Loucy (cell line): ENCODE data around the gene AACS.

Source experiments
- H2AFZ ChIP-seq: fragments of 200-600 bp; sonication (generic); 2 replicates; pipeline ENCODE4 v1.6.0; 2016; ENCODE audit warnings: antibody characterized with exemption, mild to moderate bottlenecking, low read length, moderate library complexity
- H3F3A ChIP-seq: fragments of 200-600 bp; 2 replicates; pipeline ENCODE4 v1.6.0; 2016; ENCODE audit warnings: antibody characterized with exemption, low read depth, mild to moderate bottlenecking
- H3K27me3 ChIP-seq: fragments of 200-600 bp; sonication (generic); 2 replicates; pipeline ENCODE4 v1.6.1; 2014; ENCODE audit warnings: low read length, mild to moderate bottlenecking; ENCODE audit not compliant: insufficient read depth, poor library complexity, severe bottlenecking
- H3K36me3 ChIP-seq: fragments of 200-600 bp; sonication (generic); 2 replicates; pipeline ENCODE4 v1.6.1; 2016; ENCODE audit warnings: low read length; ENCODE audit not compliant: insufficient read depth
- H3K4me1 ChIP-seq: fragments of 200-600 bp; sonication (generic); 2 replicates; pipeline ENCODE4 v1.5.1; 2014; ENCODE audit warnings: low read length, mild to moderate bottlenecking; ENCODE audit not compliant: insufficient read depth, poor library complexity, severe bottlenecking
- H3K4me2 ChIP-seq: fragments of 200-600 bp; sonication (generic); 2 replicates; pipeline ENCODE4 v1.6.0; 2014; ENCODE audit warnings: antibody characterized with exemption, low read length, low read depth, mild to moderate bottlenecking; ENCODE audit not compliant: poor library complexity, severe bottlenecking
- H3K4me3 ChIP-seq: fragments of 200-600 bp; sonication (generic); 2 replicates; pipeline ENCODE4 v1.5.1; 2014; ENCODE audit warnings: low read length, mild to moderate bottlenecking, mixed read lengths; ENCODE audit not compliant: poor library complexity, severe bottlenecking
- H3K79me2 ChIP-seq: fragments of 200-600 bp; sonication (generic); 2 replicates; pipeline ENCODE4 v1.6.1; 2014; ENCODE audit warnings: low read length; ENCODE audit not compliant: insufficient read depth
- H3K9ac ChIP-seq: fragments of 200-600 bp; sonication (generic); 2 replicates; pipeline ENCODE4 v1.6.0; 2014; ENCODE audit warnings: mild to moderate bottlenecking, low read depth, low read length, moderate library complexity; ENCODE audit not compliant: poor library complexity, severe bottlenecking
- H3K9me2 ChIP-seq: fragments of 200-600 bp; sonication (generic); replicated peaks from 2 replicates; pipeline ENCODE4 v1.6.1; 2016; ENCODE audit warnings: low read depth, low read length, mixed read lengths
- H3K9me3 ChIP-seq: fragments of 200-600 bp; sonication (generic); 2 replicates; pipeline ENCODE4 v1.6.1; 2014; ENCODE audit warnings: mild to moderate bottlenecking, antibody characterized with exemption, low read length, low read depth; ENCODE audit not compliant: insufficient read depth
- H4K20me1 ChIP-seq: fragments of 200-600 bp; sonication (generic); 2 replicates; pipeline ENCODE4 v1.6.0; 2014; ENCODE audit warnings: antibody characterized with exemption, low read length, mild to moderate bottlenecking; ENCODE audit not compliant: insufficient read depth, poor library complexity, severe bottlenecking
- EZH2phosphoT487 ChIP-seq: fragments of 200-600 bp; IDR thresholded peaks from 2 replicates; pipeline ENCODE4 v1.6.1; 2018; ENCODE audit warnings: antibody characterized with exemption, mild to moderate bottlenecking, moderate library complexity, borderline replicate concordance
- TF ChIP-seq, protein P1 (sequence below): fragments of 200-600 bp; sonication (generic); conservative IDR thresholded peaks from 2 replicates; pipeline ENCODE4 v1.5.1; 2014; ENCODE audit warnings: mild to moderate bottlenecking, antibody characterized with exemption, low read length

Gene AACS

DNA sequence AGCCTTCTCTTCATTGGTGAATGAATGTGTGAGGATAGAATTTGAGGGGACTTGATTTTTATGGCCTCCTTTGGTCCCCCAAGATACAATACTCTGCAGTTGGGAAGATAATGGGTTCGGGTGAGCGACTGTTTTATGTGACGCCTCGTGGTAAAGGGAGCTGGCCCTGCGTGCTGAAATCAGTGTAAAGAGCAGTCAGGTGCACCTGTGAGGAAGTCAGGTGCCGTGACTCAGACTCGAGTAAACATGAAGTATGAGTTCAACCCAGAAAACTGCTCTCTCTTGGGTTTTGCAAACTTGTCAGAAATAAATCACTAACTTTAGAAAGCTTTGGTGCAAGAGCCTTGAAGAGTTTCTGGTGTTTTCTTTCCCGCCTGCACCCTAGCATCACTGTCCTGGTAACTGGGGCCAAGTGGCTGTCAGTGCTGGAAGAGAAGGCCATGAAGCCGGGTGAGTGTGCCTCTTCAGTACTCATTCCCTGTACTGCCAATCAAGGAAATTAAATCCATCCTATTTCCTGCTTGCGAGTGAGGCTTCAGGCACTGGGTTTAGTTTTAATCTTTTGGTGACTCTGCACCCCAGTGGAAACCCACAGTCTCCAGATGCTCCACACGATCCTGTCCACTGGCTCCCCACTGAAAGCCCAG is 59.2 kb downstream of the AACS start:
- peaks cover 31% of the 10 kb centered on the region; the same call in 1 of the 2 replicates for H3K36me3 ChIP-seq
- H3K27me3 ChIP-seq = no peaks in the 10 kb centered on the region
- H3K4me3 ChIP-seq = no peak overlapping the region
- H3K9ac ChIP-seq = no peak overlapping the region
- no peaks in the 10 kb centered on the region for H3K4me1 ChIP-seq
- H4K20me1 ChIP-seq = no peaks in the 10 kb centered on the region
- H2AFZ ChIP-seq = no peak overlapping the region
- no peaks in the 10 kb centered on the region for H3K9me2 ChIP-seq
- H3F3A ChIP-seq = no peaks in the 10 kb centered on the region
- no peaks in the 10 kb centered on the region for H3K9me3 ChIP-seq
- TF ChIP-seq EZH2phosphoT487 = no peak
- TF ChIP-seq, protein P1, sequence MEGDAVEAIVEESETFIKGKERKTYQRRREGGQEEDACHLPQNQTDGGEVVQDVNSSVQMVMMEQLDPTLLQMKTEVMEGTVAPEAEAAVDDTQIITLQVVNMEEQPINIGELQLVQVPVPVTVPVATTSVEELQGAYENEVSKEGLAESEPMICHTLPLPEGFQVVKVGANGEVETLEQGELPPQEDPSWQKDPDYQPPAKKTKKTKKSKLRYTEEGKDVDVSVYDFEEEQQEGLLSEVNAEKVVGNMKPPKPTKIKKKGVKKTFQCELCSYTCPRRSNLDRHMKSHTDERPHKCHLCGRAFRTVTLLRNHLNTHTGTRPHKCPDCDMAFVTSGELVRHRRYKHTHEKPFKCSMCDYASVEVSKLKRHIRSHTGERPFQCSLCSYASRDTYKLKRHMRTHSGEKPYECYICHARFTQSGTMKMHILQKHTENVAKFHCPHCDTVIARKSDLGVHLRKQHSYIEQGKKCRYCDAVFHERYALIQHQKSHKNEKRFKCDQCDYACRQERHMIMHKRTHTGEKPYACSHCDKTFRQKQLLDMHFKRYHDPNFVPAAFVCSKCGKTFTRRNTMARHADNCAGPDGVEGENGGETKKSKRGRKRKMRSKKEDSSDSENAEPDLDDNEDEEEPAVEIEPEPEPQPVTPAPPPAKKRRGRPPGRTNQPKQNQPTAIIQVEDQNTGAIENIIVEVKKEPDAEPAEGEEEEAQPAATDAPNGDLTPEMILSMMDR = no peak
- H3K79me2 ChIP-seq = no peaks in the 10 kb centered on the region
- no peak overlapping the region for H3K4me2 ChIP-seq

DNA sequence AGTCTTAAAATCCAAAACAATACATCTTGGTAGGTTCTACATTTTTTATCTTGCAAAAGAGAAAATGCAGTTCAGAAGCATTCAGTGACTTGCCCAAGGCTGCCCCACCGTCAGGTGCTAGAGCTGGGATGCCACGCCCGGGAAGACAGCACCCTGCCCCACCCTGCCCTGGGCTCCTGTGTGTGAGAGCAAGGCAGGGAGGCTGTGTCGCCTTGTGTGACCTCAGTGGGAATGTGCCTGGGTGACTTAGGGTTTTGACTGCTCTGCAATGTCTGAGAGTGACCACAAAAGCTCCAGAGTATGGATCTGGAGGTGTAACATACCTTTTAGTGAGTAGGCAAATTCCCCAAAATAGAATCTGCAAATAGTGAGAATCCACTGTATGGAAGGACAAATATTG is 60.0 kb downstream of the AACS start:
- Histone ChIP-seq H3K4me1 (no peaks in the 10 kb centered on the region), H3K9me3 (no peaks in the 10 kb centered on the region), H3K9me2 (no peaks in the 10 kb centered on the region), H3F3A (no peaks in the 10 kb centered on the region), H4K20me1 (no peaks in the 10 kb centered on the region), H3K4me2 (no peak overlapping the region), H3K27me3 (no peaks in the 10 kb centered on the region), H3K9ac (no peak overlapping the region), H3K79me2 (no peaks in the 10 kb centered on the region), H3K36me3 (peaks cover 32% of the 10 kb centered on the region; the same call in 1 of the 2 replicates), H2AFZ (no peak overlapping the region), H3K4me3 (no peak overlapping the region)
- TF ChIP-seq, protein P1 = no peak
- TF ChIP-seq EZH2phosphoT487 = no peak

DNA sequence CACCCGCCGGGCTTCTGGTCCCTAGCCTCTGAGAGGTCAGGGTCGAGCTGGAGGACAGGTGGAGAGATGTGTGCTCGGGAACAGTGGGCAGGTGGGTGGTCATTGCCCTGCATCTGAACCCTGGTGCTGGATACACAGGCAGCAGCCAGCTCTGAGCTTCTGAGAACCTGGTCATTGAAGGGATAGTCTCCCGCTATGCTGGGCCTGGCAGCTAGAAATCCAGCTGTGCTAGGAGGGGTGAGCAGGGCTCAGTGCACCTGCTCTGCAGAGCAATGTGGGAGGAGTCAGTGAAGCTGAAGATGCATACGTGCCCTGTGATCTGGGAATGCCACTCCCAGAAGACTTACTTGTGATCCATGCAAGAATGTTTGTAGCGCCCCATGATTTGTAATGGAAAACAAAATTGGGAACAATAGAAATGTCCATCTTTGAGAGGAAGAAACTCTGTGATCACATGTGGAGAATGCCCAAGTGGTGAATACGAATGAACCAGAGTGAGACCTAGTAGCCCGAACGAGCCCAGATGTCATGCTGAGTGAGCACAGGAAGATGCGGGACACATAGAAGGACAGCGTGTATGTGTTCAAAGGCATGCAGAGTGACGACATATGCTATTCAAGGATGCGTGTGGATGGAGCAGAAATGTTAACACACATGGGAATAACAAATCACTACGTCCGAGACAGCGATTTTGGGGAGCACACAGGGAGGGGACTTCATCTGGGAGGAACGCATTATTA is 63.4 kb downstream of the AACS start:
- no peak for TF ChIP-seq EZH2phosphoT487
- TF ChIP-seq, protein P1 = no peak
- no peaks in the 10 kb centered on the region for H3K9me3 ChIP-seq
- H3K9ac ChIP-seq = no peak overlapping the region
- peaks cover 24% of the 10 kb centered on the region; the same call in 1 of the 2 replicates for H3K36me3 ChIP-seq
- H3K4me2 ChIP-seq = no peak overlapping the region
- H3K27me3 ChIP-seq = no peaks in the 10 kb centered on the region
- H3F3A ChIP-seq = no peaks in the 10 kb centered on the region
- H3K4me1 ChIP-seq = no peaks in the 10 kb centered on the region
- H2AFZ ChIP-seq = no peak overlapping the region
- H3K79me2 ChIP-seq = no peaks in the 10 kb centered on the region
- no peak overlapping the region for H3K4me3 ChIP-seq
- H4K20me1 ChIP-seq = no peaks in the 10 kb centered on the region
- H3K9me2 ChIP-seq = no peaks in the 10 kb centered on the region
